Posterior cingulate gyrus (tissue), 11 donors: ENCODE measurements around the gene DGKH.

Experiments used
- DNase-seq, 10 donors: peaks; one replicate each; pipeline versions ENCODE4 v3.0.0 to v3.0.0-alpha.2; 2020 to 2021; ENCODE audit warnings: mixed read lengths in 3 of 10
- intact Hi-C: fragments of 100-400 bp; cut with DNase I; formaldehyde crosslinking; loops from one replicate; pipeline ENCODE4 v1.15.1; 2023

Gene DGKH

GRCh38 chr13:42040730-42041010 lies 7.8 kb upstream of the DGKH start:
- no peak for DNase-seq
- intact Hi-C loops = loop anchor here (1.0 to 10.0 kb wide), 4 partner anchors 9 to 586 kb away; partner anchors contain the start of genes AKAP11 and RGCC

- DNase-seq = peak in 9 of 10 donors; percentile 19 to 90 (median 30)
- intact Hi-C loops = loop anchor here (5.0 to 10.0 kb wide), 3 partner anchors 234 to 586 kb away; partner anchors contain the start of genes AKAP11 and RGCC
These were observed 7.3 kb upstream of the DGKH start for GRCh38 chr13:42041011-42041683.

GRCh38 chr13:42041684-42042035 lies 6.8 kb upstream of the DGKH start:
- DNase-seq = peak in 9 of 10 donors; percentile 25 to 89 (median 45)
- intact Hi-C loops = loop anchor here (5.0 to 10.0 kb wide), 3 partner anchors 233 to 587 kb away; partner anchors contain the start of genes AKAP11 and RGCC

- intact Hi-C loops = loop anchor here (5.0 to 10.0 kb wide), 3 partner anchors 231 to 589 kb away; partner anchors contain the start of genes AKAP11 and RGCC
- DNase-seq = no peak
These were observed 4.8 kb upstream of the DGKH start for GRCh38 chr13:42043676-42044075.

GRCh38 chr13:42046448-42046847 lies 2.0 kb upstream of the DGKH start:
- intact Hi-C loops = loop anchor here (5.0 to 10.0 kb wide), 3 partner anchors 84 to 592 kb away; partner anchors contain the start of genes AKAP11, RGCC and VWA8
- no peak for DNase-seq

GRCh38 chr13:42047561-42048341 lies 697 bp upstream of the DGKH start:
- peak in 5 of 10 donors; percentile 14 to 83 (median 28) for DNase-seq
- intact Hi-C loops = loop anchor here (5.0 to 10.0 kb wide), 3 partner anchors 85 to 593 kb away; partner anchors contain the start of genes AKAP11, RGCC and VWA8

GRCh38 chr13:42048684-42049453 lies 421 bp downstream of the DGKH start:
- DNase-seq = peak; percentile 59 to 96 (median 74)
- intact Hi-C loops = loop anchor here (1.0 to 10.0 kb wide), 4 partner anchors 9 to 594 kb away; partner anchors contain the start of genes AKAP11, RGCC and VWA8

- DNase-seq = no peak
- intact Hi-C loops = loop anchor here (1.0 to 10.0 kb wide), 4 partner anchors 9 to 595 kb away; partner anchors contain the start of genes AKAP11, RGCC and VWA8
These were observed 986 bp downstream of the DGKH start for GRCh38 chr13:42049454-42049813.

- intact Hi-C loops = no loop called here
- no peak for DNase-seq
These were observed 6.5 kb downstream of the DGKH start for GRCh38 chr13:42054798-42055499.

- intact Hi-C loops = no loop called here
- DNase-seq = no peak
These were observed 7.1 kb downstream of the DGKH start for GRCh38 chr13:42055500-42056085.

- intact Hi-C loops = no loop called here
- no peak for DNase-seq
These were observed 7.7 kb downstream of the DGKH start for GRCh38 chr13:42056146-42056545.

GRCh38 chr13:42056583-42056982 lies 8.1 kb downstream of the DGKH start:
- DNase-seq = no peak
- intact Hi-C loops = no loop called here

GRCh38 chr13:42057918-42058530 lies 9.6 kb downstream of the DGKH start:
- no peak for DNase-seq
- intact Hi-C loops = no loop called here

GRCh38 chr13:42061943-42062342 lies 13.5 kb downstream of the DGKH start:
- DNase-seq = no peak
- intact Hi-C loops = no loop called here

- DNase-seq = no peak
- intact Hi-C loops = no loop called here
These were observed 14.7 kb downstream of the DGKH start for GRCh38 chr13:42063105-42063504.

GRCh38 chr13:42064259-42064658 lies 15.8 kb downstream of the DGKH start:
- intact Hi-C loops = no loop called here

GRCh38 chr13:42064966-42065365 lies 16.5 kb downstream of the DGKH start:
- no peak for DNase-seq
- intact Hi-C loops = no loop called here

More at GRCh38 chr13:42064259-42064658, 15.8 kb downstream of the DGKH start:
- no peak for DNase-seq

GRCh38 chr13:42065414-42065813 lies 17.0 kb downstream of the DGKH start:
- intact Hi-C loops = no loop called here
- no peak for DNase-seq

GRCh38 chr13:42066542-42066941 lies 18.1 kb downstream of the DGKH start:
- no peak for DNase-seq
- intact Hi-C loops = no loop called here
